Frontal cortex (tissue), 4 donors: Measurements from ENCODE around the gene MASP2. TPM values are rescaled to one million over a fixed set of nuclear protein-coding genes. Genes with fewer than 3 reads are reported as not detected.
"Not testable (repeated sequence)": the region's sequence is repeated elsewhere in the genome, so short reads cannot be mapped to it uniquely, and the experiment has no call there.

Experiments used
- DNase-seq, 2 donors: peaks; one replicate each; pipeline ENCODE4 v3.0.0; 2012; ENCODE audit warnings: low spot score in 2 of 2
- FAIRE-seq: peaks from 2 replicates; lab custom pipeline; 2012; peaks lifted over from hg19 to GRCh38; lab: Jason Lieb, UNC
- total RNA-seq: library from RNA; depleted of rRNA; stranded (reverse); fragments of >200 nt; gene quantifications from one replicate; pipeline ENCODE4 v1.2.3, GENCODE V29; 2014
- donor health status: control.
- donor health status: control.
- donor health status: control.

The MASP2 gene
- total RNA-seq, 1 donor from 2014 or later: not detected

DNA sequence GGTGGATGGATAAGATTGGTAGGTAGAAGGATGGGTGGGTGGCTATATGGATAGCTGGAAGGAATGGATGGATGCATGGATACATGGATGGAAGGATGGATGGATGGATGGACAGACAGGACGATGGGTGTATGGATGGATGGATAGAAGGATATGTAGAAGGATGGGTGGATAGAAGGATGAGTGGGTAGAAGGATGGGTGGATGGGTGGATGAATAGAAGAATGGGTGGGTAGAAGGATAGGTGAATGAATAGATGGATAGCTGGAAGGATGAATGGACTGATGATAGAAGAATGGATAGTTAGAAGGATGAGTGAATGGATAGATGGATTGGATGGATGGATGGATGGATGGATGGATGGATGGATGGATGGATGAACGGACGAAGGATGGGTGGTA lies 5.0 kb downstream of the MASP2 start:
- FAIRE-seq: no peak

DNA sequence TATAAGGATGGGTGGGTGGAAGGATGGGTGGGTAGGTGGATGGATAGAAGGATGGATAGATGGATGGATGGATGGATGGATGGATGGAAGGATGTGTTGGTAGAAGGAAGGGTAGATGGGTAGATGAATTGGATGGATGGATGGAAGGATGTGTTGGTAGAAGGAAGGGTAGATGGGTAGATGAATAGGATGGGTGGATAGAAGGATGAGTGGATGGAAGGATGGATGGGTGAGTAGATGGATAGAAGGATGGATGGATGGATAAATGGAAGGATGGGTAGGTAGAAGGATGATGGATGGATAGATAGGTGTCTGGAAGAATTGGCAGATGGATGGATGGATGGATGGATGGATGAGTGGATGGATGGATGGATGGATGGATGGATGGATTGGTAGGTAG lies 6.0 kb downstream of the MASP2 start:
- no peak for FAIRE-seq
- DNase-seq: no peak

More for the DNA sequence above, 5.0 kb downstream of the MASP2 start:
- no peak for DNase-seq

DNA sequence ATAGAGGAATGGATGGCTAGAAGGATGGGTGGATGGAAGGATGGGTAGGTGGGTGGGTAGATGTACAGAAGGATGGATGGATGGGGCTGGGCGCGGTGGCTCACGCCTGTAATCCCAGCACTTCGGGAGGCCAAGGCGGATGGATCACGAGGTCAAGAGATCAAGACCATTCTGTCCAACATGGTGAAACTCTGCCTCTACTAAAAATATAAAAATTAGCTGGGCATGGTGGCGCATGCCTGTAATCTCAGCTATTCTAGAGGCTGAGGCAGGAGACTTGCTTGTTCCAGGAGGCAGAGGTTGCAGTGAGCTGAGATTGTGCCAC lies 7.0 kb downstream of the MASP2 start:
- not testable (repeated sequence) for DNase-seq, FAIRE-seq

DNA sequence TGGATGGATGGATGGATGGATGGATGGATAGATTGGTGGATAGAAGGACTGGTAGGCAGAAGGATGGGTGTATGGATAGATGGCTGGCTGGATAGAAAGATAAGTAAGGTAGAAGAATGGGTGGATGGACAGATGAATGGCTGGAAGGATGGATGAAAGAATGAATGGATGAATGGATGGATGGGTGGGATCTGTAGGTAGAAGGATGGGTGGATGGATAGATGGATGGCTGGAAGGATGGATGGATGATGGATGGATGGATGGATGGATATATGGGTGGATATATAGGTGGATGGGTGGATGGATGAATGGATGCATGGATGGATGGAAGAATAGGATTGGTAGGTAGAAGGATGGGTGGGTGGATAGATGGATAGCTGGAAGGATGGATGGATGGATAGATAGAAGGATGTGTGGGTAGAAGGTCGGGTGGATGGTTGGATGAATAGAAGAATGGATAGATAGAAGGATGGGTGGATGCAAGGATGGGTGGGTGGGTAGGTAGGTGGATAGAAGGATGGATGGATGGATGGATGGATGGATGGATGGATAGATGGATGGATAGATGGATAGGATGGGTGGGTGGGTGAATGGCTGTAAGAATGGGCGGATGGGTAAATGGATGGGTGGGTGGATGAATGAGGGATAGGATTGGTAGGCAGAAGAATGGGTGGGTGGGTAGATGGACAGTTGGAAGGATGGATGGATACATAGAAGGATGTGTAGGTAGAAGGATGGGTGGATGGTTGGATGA lies 7.5 kb downstream of the MASP2 start:
- FAIRE-seq: no peak
- DNase-seq: no peak

DNA sequence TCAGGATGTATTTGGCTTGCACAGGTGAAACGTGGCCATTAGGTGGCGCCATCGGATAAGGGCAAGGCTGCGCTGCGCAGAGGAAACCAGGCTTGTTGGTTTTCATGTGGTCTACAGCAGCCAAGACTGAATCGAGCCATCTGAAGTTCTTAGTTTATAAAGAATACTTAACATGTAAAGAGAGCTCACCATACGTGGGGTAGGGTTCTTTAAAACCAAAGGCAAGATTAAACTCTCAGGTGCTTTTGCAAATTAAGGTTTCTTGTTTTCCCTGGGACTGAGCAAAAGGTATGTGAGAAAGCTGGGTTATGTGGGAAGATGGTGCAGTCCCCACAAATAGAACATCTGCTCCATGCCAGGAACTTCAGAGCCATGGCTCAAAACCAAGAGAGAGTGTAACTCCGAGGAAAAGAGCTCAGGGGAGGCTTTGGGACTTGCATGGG lies 9.3 kb downstream of the MASP2 start:
- peak; percentile 71 to 86 for DNase-seq
- peak; percentile 82 for FAIRE-seq

DNA sequence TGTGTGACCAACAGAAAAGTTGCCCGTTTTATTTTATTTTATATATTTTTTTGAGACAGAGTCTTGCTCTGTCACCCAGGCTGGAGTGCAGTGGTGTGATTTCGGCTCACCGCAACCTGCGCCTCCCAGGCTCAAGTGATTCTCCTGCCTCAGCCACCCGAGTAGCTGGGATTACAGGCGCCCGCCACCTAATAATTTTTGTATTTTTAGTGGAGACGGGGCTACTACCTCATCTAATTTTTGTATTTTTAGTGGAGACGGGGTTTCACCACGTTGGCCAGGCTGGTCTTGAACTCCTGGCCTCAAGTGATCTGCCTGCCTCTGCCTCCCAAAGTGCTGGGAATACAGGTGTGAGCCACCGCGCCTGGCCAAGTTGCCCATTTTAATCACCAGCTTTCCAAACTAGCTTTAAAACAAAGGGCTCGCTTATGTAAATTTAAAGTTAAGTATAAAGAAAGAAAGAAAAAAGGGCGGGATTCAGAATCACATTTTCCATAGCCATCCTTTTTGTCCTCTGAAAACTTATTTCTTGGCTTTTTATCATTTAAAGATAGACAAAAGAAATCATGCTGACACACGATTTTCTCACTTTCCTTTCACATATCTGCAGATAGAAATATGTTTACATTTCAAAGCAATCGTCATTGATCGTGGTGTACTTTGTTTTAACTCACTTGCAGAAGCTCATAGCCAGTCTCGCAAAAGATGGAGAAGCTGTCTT lies 9.9 kb downstream of the MASP2 start:
- FAIRE-seq, DNase-seq: not testable (repeated sequence)

DNA sequence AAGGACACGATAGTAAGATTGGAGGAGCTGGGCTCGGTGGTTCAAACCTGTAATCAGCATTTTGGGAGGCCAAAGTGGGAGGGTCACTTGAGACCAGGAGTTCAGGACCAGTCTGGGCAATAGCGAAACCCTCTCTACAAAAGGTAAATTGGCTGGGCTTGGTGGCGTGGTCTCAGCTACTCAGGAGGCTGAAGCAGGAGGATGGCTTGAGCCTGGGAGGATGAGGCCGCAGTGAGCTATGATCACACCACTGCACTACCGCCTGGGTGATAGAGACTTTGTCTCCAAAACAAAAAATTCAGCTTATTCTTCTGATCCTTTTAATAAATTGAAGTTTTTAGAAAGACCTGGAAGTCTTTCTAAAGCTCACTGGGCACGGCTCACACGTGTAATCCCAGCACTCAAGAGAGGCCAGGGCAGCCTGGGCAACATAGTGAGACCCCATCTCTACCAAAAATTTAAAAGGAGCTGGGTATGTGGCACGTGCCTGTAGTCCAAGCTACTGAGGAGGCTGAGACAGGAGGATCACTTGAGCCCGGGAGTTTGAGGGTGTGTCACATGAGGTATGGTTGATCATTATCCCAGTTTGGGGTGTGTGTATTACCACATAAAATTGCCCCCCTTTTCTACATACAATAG lies 15.3 kb downstream of the MASP2 start:
- FAIRE-seq: no peak
- DNase-seq: no peak

DNA sequence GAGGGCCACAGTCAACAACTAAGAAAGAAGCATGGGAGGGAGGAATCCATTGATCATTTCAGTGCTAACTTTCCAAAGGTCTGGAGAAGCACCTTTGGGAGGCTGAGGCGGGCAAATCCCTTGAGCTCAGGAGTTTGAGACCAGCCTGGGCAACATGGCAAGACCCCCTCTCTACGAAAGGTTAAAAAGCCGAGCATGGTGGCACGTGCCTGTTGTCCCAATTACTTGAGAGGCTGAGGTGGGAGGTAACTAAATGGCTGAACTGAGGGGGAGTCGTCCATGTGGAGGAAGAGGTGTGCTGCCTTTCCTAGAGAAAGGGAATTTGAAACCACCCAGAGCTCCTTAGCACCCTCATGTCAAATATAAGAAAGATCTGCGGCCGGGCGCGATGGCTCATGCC lies 16.2 kb downstream of the MASP2 start:
- FAIRE-seq: no peak
- no peak for DNase-seq

DNA sequence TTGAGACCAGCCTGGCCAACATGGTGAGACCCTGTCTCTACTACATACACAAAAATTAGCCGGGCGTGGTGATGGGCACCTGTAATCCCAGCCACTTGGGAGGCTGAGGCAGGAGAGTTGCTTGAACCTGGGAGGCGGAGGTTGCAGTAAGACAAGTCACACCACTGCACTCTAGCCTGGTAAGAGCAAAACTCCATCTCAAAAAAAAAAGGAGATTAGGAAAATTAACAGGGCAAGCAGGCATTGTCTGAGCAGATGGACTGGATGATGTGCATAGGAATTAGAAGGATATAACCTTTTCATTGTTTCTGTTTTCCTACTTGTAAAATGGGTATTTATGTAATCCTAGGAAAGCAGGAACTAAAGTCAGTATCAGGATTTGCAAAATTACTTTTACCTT lies 19.0 kb downstream of the MASP2 start:
- DNase-seq (no peak), FAIRE-seq (no peak)

DNA sequence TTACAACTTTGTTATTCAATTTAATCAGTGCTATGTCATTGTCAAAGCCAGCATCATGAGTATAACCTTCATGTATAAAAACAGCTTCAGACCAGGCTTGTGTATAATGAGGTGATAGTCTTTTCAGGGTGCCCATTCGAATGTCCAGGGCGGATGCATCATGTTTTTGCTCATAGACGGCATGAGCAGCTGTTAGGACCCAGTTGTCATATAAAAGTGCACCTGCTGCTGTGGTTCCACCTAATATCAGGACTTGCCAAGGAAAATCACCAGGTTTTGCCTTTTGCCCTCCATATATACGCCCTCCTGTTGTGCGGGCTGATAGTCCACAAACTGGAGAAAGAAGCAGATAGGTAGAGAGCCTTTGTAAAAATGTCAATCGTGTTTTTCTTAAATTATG lies 19.7 kb downstream of the MASP2 start:
- FAIRE-seq (no peak), DNase-seq (no peak)

DNA sequence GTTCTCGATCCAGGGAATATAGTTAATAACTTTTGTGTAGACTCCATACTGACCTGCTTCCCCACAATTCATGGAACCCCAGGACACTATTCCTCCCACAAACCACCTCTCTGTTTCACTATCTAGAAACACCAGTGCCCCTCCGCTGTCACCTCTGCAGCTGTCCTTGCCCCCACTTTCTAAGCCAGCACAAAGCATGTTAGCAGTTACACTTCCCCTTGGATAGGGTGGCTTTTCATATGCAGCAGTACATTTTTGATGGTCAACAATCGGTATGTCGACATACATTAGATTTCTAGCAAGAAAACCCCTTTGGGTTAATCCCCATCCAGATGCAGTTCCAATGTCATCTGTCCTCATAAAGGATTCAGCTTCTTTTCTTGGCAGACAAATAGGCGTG lies 20.1 kb downstream of the MASP2 start:
- FAIRE-seq: no peak
- DNase-seq: no peak

DNA sequence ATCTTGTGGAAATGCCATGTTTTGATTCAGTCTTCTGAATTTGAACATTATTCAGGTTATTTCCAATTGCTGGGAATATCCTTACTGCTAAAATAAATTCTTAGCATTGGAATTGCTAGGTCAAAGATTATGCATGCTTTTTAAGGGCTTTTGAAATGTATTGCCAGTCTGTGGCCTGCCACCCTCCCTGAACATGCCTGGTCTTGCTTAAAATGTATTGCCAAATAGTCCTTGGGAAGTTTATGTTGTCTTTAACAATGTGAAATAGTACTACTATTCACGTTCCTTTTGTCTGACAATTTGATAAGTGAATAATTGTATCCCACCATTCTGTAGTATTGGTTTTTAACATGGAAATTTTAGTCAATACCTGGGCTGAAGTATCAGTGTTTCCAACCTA lies 21.0 kb downstream of the MASP2 start:
- FAIRE-seq: no peak
- DNase-seq: no peak

DNA sequence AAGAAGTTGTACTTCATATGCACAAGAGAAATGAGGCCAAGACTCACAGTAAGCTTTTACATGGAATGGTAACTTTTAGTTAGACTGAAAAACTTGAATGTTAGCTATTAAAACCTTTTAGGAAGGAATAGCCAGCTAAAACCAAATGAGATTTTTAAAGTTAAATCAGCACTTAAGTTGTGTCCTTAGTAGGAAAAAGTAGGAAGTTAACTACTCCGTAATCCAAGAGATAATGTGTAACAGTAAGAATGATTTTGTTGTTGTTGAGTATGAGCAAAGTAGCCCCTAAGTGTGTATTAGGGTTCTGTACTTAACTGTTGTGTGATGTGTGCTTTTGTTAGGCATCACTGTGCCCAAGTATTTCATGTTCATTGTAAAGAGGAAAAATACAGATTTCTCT lies 21.4 kb downstream of the MASP2 start:
- DNase-seq (no peak), FAIRE-seq (no peak)

DNA sequence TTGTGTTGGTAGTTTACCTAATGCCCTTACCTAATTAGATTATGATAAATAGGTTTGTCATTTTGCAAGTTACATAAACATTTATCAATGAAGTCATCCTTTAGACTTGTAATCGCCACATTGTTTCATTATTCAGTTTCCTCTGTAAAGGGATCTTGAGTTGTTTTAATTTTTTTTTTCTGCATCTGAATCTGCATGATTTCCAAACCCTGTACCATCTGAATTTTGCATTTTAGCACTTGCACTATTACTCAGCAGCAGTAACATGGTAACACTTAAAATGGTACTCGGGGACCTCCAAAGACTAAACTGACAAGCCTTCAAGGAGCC lies 22.2 kb downstream of the MASP2 start:
- FAIRE-seq (no peak), DNase-seq (no peak)

DNA sequence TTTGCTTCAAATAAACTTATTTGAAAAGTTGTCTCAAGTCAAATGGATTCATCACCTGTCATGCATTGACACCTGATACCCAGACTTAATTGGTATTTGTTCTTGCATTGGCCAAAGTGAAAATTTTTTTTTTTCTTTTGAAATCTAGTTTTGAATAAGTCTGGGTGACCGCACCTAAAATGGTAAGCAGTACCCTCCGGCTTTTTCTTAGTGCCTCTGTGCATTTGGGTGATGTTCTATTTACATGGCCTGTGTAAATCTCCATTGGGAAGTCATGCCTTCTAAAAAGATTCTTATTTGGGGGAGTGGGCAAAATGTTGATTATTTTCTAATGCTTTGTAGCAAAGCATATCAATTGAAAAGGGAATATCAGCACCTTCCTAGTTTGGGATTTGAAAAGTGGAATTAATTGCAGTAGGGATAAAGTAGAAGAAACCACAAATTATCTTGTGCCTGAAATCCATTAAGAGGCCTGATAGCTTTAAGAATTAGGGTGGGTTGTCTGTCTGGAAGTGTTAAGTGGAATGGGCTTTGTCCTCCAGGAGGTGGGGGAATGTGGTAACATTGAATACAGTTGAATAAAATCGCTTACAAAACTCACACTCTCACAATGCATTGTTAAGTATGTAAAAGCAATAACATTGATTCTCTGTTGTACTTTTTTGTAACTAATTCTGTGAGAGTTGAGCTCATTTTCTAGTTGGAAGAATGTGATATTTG lies 22.7 kb downstream of the MASP2 start:
- no peak for FAIRE-seq

DNA sequence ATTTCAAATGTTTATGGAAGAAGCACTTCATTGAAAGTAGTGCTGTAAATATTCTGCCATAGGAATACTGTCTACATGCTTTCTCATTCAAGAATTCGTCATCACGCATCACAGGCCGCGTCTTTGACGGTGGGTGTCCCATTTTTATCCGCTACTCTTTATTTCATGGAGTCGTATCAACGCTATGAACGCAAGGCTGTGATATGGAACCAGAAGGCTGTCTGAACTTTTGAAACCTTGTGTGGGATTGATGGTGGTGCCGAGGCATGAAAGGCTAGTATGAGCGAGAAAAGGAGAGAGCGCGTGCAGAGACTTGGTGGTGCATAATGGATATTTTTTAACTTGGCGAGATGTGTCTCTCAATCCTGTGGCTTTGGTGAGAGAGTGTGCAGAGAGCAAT lies 23.8 kb downstream of the MASP2 start:
- FAIRE-seq (no peak), DNase-seq (no peak)

More for the DNA sequence above, 22.7 kb downstream of the MASP2 start:
- no peak for DNase-seq

DNA sequence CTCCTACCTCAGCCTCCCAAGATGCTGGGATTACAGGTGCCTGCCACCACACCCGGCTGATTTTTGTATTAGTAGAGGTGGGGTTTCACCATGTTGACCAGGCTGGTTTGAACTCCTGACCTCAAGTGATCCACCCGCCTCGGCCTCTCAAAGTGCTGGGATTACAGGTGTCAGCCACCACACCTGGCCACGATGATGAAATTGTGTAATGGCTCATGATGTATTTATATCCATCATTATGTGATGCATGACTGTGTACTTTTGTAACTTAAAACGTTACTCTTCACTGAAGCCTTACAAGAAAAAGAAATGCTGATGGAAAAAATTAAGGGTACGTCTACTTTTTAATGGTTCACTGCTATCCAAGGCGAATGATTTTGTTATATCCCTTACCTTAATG lies 27.1 kb downstream of the MASP2 start:
- DNase-seq (no peak), FAIRE-seq (no peak)

DNA sequence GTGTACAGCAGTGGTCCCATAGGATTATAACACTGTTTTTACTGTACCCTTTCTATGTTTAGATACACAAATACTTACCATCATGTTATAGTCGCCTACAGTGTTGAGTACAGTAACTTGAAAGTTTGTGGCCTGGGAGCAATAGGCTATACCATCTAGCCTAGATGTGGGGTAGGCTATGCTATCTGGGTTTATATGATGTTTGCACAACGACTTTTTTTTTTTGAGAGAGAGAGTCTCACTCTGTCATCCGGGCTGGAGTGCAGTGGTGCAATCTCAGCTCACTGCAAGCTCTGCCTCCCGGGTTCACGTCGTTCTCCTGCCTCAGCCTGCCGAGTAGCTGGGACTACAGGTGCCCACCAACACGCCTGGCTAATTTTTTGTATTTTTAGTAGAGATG lies 27.7 kb downstream of the MASP2 start:
- FAIRE-seq, DNase-seq: not testable (repeated sequence)

DNA sequence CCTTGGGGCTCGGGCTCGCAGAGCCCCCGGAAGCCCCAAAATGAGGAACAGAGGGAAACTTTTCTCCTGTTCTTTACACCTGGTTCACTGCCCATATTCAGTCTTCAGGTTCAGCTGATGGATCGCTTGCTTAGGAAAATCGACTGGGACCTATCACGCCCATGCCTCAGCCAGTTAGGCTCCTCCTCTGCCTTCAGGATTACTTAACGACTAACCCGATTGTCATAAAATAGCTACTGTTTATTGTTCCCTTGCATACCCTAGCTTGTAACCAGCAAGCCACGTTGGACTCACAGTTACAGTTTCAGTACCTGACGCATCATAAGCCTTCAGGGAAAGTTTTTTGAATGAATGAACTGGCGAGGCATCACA lies 33.9 kb downstream of the MASP2 start:
- DNase-seq (no peak), FAIRE-seq (no peak)

DNA sequence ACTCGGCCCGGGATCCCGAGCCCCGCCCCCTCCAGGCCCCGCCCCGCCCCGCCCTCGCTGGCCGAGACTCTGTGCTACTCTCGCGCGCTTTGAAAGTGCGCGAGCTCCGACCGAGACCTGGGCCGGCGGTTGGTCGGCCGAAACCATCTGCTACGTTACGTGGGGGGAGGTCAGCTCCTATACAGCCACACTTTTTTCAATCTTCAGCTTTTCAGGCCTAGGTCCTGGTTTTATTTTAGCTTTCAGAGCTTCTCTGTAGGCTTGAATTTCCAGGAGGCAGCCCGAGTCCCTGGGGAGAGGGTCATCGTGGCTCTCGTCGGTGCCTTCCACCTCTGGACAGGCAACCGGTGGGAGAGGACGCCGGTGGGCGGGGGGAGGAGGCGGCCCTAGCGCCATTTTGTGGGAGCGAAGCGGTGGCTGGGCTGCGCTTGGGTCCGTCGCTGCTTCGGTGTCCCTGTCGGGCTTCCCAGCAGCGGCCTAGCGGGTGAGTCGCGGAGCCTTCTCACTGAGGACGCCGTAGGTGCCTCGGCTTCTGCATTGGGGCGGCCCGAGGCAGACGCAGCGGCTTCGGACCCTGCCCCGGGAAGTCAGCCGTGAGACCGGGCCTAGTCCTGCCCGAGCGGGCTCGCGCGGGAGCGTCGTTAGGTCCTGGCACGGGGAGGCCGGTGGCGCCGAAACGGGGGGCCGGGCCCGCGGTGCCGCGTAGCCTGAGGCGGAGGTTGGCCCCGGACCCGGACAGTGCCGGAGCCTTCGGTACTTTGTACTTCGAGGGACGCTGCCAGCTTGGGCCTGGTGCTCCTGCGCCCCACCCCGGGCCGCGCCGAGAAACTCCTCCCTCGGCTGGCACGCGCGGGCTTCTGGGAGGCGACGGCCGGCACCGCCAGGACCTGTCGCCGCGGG lies 34.5 kb downstream of the MASP2 start, which contains the start of gene TARDBP:
Gene TARDBP, plus strand, starts transcription at position 395 of the 900 bp plus-strand sequence. CDS start 1,074 bp downstream, outside the sequence.
- peak; percentile 95 to 98 for DNase-seq
- no peak for FAIRE-seq
